ENCODE measurements around the gene AP2M1. TPM values are rescaled to one million over a fixed set of nuclear protein-coding genes. Genes with fewer than 3 reads are reported as not detected.

AP2M1 gene
- polyA plus RNA-seq, 2 of the 4 experiments (the other 2 are of a cell fraction): 274 to 298 TPM

DNA sequence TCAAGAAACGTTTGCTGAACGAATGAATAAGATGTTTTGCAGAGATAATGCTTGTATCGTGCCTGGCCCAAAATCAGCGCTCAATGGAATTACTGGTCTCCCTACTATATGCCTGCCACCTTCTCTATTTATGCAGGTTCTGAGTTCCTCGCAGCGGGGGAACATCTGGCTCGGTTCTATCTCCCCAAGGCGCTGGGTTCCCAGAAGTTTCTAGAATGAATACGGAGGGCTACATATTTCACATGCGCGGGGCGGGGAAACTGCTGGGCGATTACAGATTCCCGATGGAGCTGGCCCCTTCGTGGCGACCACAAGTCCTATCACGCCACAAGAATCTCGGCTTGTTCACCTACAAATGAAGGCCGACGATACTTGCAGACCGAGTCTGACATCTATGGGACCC lies 39.9 kb upstream of the AP2M1 start:
- Histone ChIP-seq H3K4me1 (peaks cover 12% of the 10 kb centered on the region; the same call in 2 of the 3 replicates), H3K9me3 (no peaks in the 10 kb centered on the region), H3K27ac (peak overlapping the region; percentile 95 to 97), H3K4me2 (peak overlapping the region; percentile 97), H3K4me3 (peak overlapping the region; percentile 99)
- under 1% methylated on average over 21 of the region's 21 CpGs for WGBS (ENCODE audit: missing lambda C conversion rate)
- ChIA-PET CTCF (interaction anchor here (0.7 to 3.6 kb wide), 6 partner anchors 10 to 239 kb away, joined by 3 to 20 read pairs (median 8); partner anchors contain the start of gene EEF1AKMT4), POLR2A (interaction anchor here (1.0 to 1.8 kb wide), 2 partner anchors 10 to 42 kb away, joined by 3 to 9 read pairs; no protein-coding TSS in a partner anchor)
- TF ChIP-seq, protein P1, sequence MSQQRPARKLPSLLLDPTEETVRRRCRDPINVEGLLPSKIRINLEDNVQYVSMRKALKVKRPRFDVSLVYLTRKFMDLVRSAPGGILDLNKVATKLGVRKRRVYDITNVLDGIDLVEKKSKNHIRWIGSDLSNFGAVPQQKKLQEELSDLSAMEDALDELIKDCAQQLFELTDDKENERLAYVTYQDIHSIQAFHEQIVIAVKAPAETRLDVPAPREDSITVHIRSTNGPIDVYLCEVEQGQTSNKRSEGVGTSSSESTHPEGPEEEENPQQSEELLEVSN (IDR thresholded peaks at IDR 0.05; ENCODE audit: borderline replicate concordance, low read depth): peak; percentile 60; the same call in 1 of the 2 replicates
- TF ChIP-seq ELK1 (IDR thresholded peaks at IDR 0.05; ENCODE audit: low read depth, low read length): no peak
- DNase-seq (ENCODE audit: low read depth in 1 of 2, low spot score in 1 of 2): no peak
- ATAC-seq: peak; percentile 31 to 46
- FAIRE-seq: no peak

GRCh38 chr3:184135149-184135910 lies 39.3 kb upstream of the AP2M1 start, which contains the start of gene EIF2B5:
Gene EIF2B5, plus strand, starts transcription at chr3:184135358. Its CDS starts 28 bp downstream, at chr3:184135386.
- ChIA-PET CTCF (interaction anchor here (0.7 to 3.6 kb wide), 8 partner anchors 10 to 239 kb away, joined by 3 to 20 read pairs (median 5); partner anchors contain the start of gene EEF1AKMT4), POLR2A (interaction anchor here (1.0 to 1.8 kb wide), 2 partner anchors 10 to 42 kb away, joined by 3 to 9 read pairs; no protein-coding TSS in a partner anchor)
- DNase-seq (ENCODE audit: low read depth in 1 of 2, low spot score in 1 of 2) (peak; percentile 83 to 89), FAIRE-seq (no peak), ATAC-seq (peak; percentile 89 to 92)
- H3K4me1 ChIP-seq: peaks cover 12% of the 10 kb centered on the region; the same call in 2 of the 3 replicates
- H3K27ac ChIP-seq: peak within 1 kb of the TSS; percentile 95 to 97
- peak within 1 kb of the TSS; percentile 99 for H3K4me3 ChIP-seq
- no peaks in the 10 kb centered on the region for H3K9me3 ChIP-seq
- TF ChIP-seq PHF8 (IDR thresholded peaks at IDR 0.05; ENCODE audit: borderline replicate concordance, low read depth): peak; percentile 78; the same call in 1 of the 2 replicates
- TF ChIP-seq BCL3 (IDR thresholded peaks at IDR 0.05): peak; percentile 73; the same call in 2 of the 3 replicates
- TF ChIP-seq, protein P1 (IDR thresholded peaks at IDR 0.05; ENCODE audit: borderline replicate concordance, low read depth): peak; percentile 48
- TF ChIP-seq ESRRA (IDR thresholded peaks at IDR 0.05; ENCODE audit: borderline replicate concordance, low read length): no peak
- peak; percentile 79 for TF ChIP-seq MAX (IDR thresholded peaks at IDR 0.05)
- TF ChIP-seq KDM5A (IDR thresholded peaks at IDR 0.05): peak; percentile 84
- peak in 1 of 2 experiments; percentile 87; a peak in 4 of 5 replicates for TF ChIP-seq JUN (IDR thresholded peaks at IDR 0.05)
- peak; percentile 74 for TF ChIP-seq POLR2A (IDR thresholded peaks at IDR 0.05; ENCODE audit: low read length)
- TF ChIP-seq SREBF2 (IDR thresholded peaks at IDR 0.05): no peak
- H3K4me2 ChIP-seq: peak within 1 kb of the TSS; percentile 97
- under 1% methylated on average over 20 of the region's 56 CpGs for WGBS (ENCODE audit: missing lambda C conversion rate)

DNA sequence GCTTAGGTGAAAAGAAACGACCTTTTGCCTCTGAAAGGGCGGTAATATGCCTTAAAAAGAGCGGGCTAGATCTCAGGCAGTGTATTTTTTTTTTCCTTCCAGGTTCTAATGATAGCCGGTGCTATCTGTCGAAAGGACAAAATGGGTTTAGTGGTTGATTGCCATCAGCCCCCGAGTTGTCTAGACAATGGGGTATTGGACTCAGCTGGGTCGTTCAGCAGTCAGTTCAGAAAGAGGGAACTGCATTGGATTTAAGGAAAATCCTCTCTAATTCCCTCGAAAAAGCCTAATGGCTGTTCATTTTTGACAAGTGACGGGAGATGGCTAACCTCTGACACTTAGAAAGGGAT lies 38.8 kb upstream of the AP2M1 start:
- ChIA-PET CTCF (interaction anchor here (0.7 to 3.6 kb wide), 5 partner anchors 9 to 240 kb away, joined by 3 to 20 read pairs (median 8); partner anchors contain the start of gene EEF1AKMT4), POLR2A (interaction anchor here (1.8 kb wide), 1 partner anchor 9 kb away, joined by 9 read pairs; no protein-coding TSS in a partner anchor)
- H3K4me3 ChIP-seq: peak overlapping the region; percentile 99
- FAIRE-seq (no peak), DNase-seq (ENCODE audit: low read depth in 1 of 2, low spot score in 1 of 2) (no peak), ATAC-seq (no peak)
- WGBS (ENCODE audit: missing lambda C conversion rate): 12% methylated on average over 9 of the region's 9 CpGs
- TF ChIP-seq JUNB (IDR thresholded peaks at IDR 0.05) (no peak), RAD21 (conservative IDR thresholded peaks at IDR 0.05 in 1 of 2, IDR thresholded peaks at IDR 0.05 in 1 of 2) (no peak), BHLHE40 (IDR thresholded peaks at IDR 0.05; ENCODE audit: low read depth, low read length) (no peak), HOXA7 (CRISPR knock-in tag; IDR thresholded peaks at IDR 0.05) (no peak), ZFP36 (IDR thresholded peaks at IDR 0.05; ENCODE audit: borderline replicate concordance, partially characterized antibody) (no peak), MAFK (IDR thresholded peaks at IDR 0.05; ENCODE audit: partially characterized antibody) (no peak), HDAC2 (IDR thresholded peaks at IDR 0.05) (no peak), TFCP2L1 (CRISPR knock-in tag; IDR thresholded peaks at IDR 0.05) (no peak), CBX2 (IDR thresholded peaks at IDR 0.05; ENCODE audit: borderline replicate concordance, low read depth) (no peak), NR3C1 (IDR thresholded peaks at IDR 0.05) (no peak), EP300 (IDR thresholded peaks at IDR 0.05) (no peak), NPAS2 (CRISPR knock-in tag; IDR thresholded peaks at IDR 0.05; ENCODE audit: borderline replicate concordance) (no peak), RARB (CRISPR knock-in tag; IDR thresholded peaks at IDR 0.05) (no peak)
- peaks cover 12% of the 10 kb centered on the region; the same call in 2 of the 3 replicates for H3K4me1 ChIP-seq
- peak overlapping the region; percentile 95 to 97 for H3K27ac ChIP-seq
- H3K9me3 ChIP-seq: no peaks in the 10 kb centered on the region
- peak overlapping the region; percentile 97 for H3K4me2 ChIP-seq
